NCI-H1417 (cell line): ENCODE results near the gene RAB11FIP4.

Experiments used
- DNase-seq, 3 experiments: peaks; one replicate each; lab custom pipeline; 2025; lab: John Stamatoyannopoulos, UW

The RAB11FIP4 gene

GRCh38 chr17:31411707-31412285 lies 20.3 kb downstream of the RAB11FIP4 start:
- DNase-seq = no peak

GRCh38 chr17:31412511-31412910 lies 21.0 kb downstream of the RAB11FIP4 start:
- DNase-seq = no peak

DNA sequence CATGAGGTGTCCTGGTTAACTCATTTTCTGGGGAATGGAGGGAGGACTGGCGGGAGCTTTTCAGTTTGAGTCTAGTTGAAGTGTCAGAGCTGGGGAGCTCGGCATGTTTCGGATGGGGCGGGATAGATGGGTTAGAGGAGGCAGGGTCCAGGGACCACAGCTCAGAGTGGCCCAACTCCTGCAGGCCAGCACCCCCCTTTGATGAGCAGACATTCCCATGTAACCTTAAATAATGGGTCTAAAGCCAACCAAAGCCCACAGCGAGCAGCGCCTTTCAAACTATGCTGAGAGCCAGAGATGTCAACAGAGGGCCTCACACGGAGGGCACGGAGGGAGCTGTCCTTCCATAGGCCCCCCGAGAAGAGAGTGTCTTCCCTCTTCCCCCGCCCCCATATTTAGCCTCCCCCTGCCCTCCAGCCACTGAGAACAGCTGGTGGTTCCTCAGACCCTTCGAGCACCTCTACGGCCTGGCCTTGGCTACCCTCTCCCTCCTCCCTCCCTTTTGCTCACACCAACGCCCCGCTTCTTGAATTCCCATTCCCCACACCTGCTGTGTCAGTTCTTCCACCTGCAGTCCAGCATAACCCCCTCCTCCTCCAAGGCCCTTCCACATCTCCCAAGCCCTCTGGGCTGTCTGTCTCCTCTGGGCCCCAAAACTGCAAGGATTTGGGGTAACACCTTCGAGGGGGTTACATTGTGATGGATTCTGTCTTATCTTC lies 21.8 kb downstream of the RAB11FIP4 start:
- DNase-seq = no peak

GRCh38 chr17:31413874-31414549 lies 22.5 kb downstream of the RAB11FIP4 start:
- no peak for DNase-seq

DNA sequence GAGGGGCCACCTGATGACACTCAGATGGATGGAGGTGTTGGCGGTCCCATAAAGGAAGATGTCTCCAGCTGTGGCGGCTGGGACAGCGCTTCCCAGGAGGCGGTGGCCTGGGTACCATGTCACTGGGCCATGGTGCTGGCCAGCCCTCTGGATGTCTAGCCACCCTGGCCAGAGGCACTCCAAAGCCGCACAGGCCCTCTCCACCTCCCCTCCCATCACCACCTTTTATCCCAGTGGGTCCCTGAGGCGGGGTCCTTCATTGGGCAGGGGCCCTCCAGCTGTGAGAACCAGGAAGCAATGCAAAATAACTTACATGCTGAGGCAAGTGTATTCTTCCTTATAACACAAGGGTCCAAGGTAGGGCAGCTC lies 23.1 kb downstream of the RAB11FIP4 start:
- DNase-seq = no peak

DNA sequence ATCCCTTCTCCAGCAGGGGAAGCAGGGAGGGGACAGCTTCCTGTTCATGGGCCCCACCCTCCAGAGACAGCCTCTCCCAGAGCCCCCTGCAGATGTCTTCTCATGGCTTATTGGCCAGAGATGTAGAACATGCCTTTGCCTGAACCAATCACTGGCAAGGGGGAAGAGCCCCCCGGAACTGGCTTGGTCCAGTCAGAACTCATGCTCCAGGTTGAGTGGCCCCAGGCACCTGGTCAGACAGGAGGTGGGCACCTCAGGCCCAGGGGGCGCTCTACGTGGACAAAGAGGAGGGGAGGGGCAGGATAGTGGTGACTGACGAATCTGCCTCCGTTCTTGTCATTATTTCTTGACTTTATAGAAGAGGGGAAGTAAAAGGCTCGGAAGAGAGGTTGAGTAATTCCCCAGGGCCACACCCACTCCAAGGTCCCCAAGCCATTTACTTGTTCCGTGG lies 23.6 kb downstream of the RAB11FIP4 start:
- DNase-seq = no peak

DNA sequence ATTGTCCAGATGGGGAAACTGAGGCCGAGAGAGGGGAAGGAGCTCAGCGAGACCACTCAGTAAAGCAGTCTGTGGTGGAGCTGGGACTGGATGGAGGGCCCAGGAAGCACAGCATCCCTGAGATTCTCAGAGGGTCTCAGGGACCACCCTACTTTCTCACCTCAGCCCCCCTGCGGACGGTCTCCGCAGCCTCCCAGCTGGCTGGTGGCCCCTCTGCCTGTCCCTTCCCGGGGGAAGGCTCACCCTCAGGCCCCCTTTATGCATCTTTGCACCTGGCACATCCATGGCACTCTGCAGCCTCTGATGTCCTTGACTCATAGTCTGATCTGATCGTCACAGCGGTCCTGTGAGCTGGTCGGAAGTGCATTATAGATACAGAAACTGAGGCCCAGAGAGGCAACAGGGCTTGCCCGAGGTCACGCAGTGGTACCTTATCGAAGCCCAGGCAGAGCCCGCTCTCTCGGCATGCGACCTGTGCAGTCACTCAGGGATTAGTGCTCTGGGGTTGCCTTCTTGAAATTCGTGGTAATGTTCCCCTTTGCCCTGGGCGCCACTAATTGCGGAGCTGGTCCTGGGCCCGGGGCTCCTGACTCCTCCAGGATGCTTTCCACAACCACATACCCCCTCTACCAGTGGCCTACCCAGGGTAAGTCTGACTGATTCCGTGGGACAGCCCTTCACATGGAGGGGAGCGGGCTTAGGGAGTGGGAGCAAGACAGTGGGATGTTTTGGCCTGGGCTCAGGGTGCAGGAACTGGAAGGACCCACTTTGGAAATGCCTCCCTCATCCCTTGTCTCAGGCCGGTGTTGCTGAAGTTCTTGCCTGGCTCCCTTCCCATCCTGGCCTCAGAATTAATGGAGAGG lies 24.4 kb downstream of the RAB11FIP4 start:
- no peak for DNase-seq

- peak in 1 of 3 experiments; percentile 5 for DNase-seq
Measured at GRCh38 chr17:31416503-31416923, 25.0 kb downstream of the RAB11FIP4 start.

DNA sequence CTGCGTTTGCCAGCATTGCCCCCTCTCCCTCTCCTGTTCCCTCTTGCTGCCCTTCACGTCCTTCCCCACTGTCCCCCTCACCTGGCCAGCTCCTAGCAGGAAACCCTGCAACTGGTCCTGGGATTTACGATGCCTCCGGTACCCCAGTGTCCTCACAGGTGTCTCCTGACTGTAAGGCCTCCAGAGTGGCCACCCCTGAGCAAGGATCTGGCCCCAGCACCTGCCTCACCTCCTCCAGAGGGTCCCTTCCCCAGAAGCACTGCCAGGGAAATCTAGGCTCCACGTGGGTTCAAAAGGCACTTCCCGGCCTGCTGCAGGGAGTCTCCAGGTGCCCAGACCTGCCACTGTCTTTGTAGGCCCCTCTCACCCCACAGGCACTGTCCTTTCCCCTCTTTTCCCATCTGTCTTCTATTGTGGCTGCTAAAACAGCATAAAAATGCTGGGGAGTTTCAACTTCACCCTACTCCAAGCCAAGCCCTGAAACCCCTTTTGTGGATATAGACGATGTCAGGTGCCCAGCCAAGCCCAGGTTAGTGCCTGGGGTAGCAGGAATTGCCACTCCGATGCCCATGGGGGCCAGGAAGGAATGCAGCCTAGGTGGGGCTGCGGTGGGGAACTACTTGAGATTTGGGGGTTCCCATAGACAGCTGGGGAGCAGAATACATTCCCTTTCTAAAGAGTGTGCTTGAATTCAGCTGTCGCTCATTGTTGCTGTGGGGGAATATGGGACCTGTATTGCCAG lies 25.7 kb downstream of the RAB11FIP4 start:
- no peak for DNase-seq

GRCh38 chr17:31418773-31419350 lies 27.4 kb downstream of the RAB11FIP4 start:
- no peak for DNase-seq

DNA sequence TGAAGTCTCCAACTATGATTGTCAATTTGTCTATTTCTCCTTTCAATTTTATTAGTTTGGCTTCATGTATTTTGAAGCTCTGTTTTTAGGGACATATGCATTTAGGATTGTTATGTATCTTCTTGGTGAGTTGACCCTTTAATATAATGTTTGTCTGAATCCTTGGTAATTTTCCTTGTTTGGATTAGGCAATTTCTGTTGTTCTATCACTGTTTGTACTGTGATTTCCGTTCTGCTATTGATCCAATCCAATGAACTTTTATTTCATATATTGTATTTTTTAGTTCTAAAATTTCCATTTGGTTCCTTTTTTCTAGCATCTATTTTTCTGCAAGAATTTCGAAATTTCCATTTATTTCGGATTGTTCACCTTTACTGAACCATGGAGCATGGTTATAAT lies 31.0 kb downstream of the RAB11FIP4 start:
- DNase-seq = no peak

DNA sequence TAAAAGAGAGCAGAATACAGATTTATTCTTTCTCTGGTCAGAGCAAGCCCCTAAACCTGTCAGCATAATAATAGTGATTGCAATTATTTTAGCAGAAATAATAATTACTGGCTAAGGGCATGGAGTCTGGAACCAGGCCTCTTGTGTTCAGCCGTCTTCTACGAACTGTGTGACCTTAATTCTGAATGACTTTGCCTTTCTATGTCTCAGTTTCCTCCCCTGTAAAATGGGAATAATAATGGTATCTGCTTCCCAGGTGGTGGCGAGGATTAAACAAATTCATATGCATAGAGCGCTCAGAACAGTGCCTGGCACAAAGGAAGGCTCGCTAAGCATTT lies 33.4 kb downstream of the RAB11FIP4 start:
- DNase-seq = no peak

DNA sequence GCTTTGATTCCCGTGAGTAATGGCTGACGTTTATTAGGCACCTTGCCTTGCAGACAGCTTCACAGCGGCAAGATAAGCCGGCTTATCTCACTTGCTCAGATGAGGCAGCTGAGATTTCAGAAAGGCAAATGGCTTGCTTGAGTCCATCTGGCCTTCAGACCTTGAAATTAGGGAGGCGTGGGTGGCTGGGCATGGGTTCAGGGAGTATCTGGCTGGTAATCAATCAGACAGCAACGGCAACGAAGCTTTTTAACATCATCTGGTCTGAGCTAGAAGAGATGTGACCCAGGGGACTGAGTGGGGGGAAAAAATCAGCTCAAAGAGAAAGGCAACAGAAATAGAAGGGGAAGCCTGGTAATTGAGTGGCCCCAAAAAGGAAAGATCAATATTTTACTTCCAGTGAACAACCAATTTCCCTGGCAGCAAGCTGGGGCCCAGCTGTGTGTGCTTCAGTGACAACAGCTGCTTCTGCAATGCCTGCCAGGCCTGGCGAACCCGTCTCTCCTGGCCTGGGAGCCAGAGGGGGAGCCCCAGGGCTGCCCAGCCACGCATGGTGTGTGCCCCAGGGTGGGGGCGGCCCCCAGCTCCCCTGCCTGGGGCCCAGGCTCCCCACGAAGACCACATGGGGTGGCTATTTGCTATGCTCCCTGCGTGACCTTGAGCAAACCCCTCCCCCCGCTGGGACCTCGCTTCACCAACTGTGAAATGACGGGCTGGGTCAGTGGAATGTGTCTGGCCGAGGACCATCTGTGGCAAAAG lies 34.0 kb downstream of the RAB11FIP4 start:
- DNase-seq = peak in 2 of 3 experiments; percentile 33 to 53

- no peak for DNase-seq
Measured at GRCh38 chr17:31427684-31428083, 36.2 kb downstream of the RAB11FIP4 start.

DNA sequence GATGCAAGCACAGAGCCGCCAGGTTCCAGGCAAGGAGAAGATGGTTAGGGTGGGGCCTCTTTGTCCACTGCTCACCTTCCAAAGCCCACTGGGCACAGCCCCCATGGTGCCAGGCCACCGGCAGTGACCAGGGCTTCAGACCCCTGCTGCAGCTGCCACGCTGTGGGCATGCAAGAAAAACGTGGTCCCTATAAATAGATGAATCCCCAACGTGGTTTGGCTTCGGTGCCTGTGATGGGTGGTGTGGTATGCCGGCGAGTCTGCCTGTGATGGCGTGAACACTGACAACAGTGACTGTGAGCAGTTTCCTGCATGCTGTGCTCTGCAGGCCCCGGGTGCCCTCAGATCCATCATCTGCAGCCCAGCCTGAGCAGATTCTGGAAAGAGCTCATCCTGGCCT lies 36.6 kb downstream of the RAB11FIP4 start:
- DNase-seq = no peak

GRCh38 chr17:31428512-31428911 lies 37.0 kb downstream of the RAB11FIP4 start:
- DNase-seq = no peak

DNA sequence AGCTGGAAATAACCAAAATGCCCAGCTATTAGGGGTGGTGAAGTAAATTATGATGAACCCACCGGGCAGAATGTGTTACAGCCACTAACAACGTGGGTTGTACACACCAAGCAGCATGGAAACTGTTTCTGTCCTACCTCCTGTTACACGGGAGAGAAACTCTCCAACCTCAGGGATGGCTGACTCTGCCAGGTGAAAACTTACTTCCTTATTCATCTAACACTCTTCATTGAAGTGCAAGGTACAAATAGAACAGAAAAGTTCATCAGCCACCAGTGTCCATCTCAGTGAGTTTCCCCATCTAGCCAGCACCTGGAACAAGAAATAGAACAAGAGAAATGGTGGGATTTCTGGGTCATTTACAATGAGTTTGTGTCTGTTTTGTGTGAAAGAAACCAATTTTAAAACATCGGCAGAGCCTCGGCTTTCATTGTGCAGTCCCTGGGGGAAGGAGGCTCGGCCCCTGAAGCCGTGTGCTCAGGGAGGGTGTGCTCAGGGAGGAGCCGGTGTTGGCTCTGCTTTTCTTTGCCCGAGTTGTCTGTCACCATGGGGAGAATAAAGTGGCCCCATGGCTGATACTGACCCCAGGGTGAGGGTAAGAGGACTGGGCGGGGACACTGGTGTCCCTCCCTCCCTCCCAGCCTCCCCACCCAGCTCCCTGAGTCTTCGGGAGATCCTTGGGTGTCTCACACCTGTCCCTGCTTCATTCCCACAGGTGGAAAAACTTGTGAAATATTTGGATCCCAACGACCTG lies 39.8 kb downstream of the RAB11FIP4 start:
- no peak for DNase-seq

- DNase-seq = peak in 2 of 3 experiments; percentile 19 to 35
Measured at GRCh38 chr17:31431852-31432658, 40.6 kb downstream of the RAB11FIP4 start.
